NB4 (cell line): ENCODE results near the gene TSPAN31.

Experiments
- MAX ChIP-seq: IDR thresholded peaks from 2 replicates; pipeline ENCODE4 v1.6.1; 2011; ENCODE audit warnings: low read depth, low read length
- MYC ChIP-seq: IDR thresholded peaks from 2 replicates; pipeline ENCODE4 v1.6.1; 2011; ENCODE audit warnings: low read depth, low read length
- POLR2A ChIP-seq: IDR thresholded peaks from 2 replicates; pipeline ENCODE4 v1.6.1; 2011; ENCODE audit warnings: mild to moderate bottlenecking; ENCODE audit not compliant: insufficient read length; ENCODE audit errors: extremely low read depth
- TF ChIP-seq, protein P1 (sequence below): IDR thresholded peaks from one replicate; pipeline ENCODE4 v1.5.1; 2012; ENCODE audit warnings: low read depth, low read length

DNA sequence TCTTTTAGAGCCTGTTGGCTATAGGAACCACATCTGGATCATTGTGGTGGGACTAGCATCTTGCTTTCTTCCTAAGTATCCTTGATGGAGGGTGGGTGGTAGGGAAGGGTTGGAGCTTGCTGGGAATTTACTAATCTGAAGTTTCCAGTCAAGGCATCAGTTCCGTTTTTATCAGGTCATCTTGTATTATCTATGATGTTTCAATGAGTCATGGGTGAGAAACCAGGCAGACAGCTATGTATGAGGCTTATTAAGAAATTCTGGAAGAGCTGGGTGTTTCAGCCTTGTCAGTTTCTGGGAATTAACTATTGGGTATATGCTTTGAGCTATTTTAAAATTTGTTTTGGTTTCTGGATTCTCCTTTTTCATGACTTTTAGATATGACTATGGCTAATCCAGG, 49.1 kb downstream of the TSPAN31 start:
- no peak for TF ChIP-seq POLR2A
- TF ChIP-seq, protein P1, sequence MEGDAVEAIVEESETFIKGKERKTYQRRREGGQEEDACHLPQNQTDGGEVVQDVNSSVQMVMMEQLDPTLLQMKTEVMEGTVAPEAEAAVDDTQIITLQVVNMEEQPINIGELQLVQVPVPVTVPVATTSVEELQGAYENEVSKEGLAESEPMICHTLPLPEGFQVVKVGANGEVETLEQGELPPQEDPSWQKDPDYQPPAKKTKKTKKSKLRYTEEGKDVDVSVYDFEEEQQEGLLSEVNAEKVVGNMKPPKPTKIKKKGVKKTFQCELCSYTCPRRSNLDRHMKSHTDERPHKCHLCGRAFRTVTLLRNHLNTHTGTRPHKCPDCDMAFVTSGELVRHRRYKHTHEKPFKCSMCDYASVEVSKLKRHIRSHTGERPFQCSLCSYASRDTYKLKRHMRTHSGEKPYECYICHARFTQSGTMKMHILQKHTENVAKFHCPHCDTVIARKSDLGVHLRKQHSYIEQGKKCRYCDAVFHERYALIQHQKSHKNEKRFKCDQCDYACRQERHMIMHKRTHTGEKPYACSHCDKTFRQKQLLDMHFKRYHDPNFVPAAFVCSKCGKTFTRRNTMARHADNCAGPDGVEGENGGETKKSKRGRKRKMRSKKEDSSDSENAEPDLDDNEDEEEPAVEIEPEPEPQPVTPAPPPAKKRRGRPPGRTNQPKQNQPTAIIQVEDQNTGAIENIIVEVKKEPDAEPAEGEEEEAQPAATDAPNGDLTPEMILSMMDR, result no peak
- no peak for TF ChIP-seq MAX
- TF ChIP-seq MYC, result no peak
